Ishikawa (cell line): Measurements from ENCODE around the gene TXK.

Experiments used
- CREB1 ChIP-seq: IDR thresholded peaks from 2 replicates; pipeline ENCODE4 v1.6.1; 2012; ENCODE audit warnings: low read depth
- RAD21 ChIP-seq: IDR thresholded peaks from 2 replicates; pipeline ENCODE4 v1.6.1; 2012; ENCODE audit warnings: low read depth
- TCF12 ChIP-seq: IDR thresholded peaks from 2 replicates; pipeline ENCODE4 v1.6.1; 2012; ENCODE audit warnings: low read depth
- TF ChIP-seq, protein P1 (sequence below): IDR thresholded peaks from 2 replicates; pipeline ENCODE4 v1.6.1; 2012
- TF ChIP-seq, protein P2 (sequence below): IDR thresholded peaks from 2 replicates; pipeline ENCODE4 v1.6.1; 2012
- TF ChIP-seq, protein P3 (sequence below): IDR thresholded peaks from 2 replicates; pipeline ENCODE4 v1.6.1; 2012; ENCODE audit warnings: low read depth, mild to moderate bottlenecking

DNA sequence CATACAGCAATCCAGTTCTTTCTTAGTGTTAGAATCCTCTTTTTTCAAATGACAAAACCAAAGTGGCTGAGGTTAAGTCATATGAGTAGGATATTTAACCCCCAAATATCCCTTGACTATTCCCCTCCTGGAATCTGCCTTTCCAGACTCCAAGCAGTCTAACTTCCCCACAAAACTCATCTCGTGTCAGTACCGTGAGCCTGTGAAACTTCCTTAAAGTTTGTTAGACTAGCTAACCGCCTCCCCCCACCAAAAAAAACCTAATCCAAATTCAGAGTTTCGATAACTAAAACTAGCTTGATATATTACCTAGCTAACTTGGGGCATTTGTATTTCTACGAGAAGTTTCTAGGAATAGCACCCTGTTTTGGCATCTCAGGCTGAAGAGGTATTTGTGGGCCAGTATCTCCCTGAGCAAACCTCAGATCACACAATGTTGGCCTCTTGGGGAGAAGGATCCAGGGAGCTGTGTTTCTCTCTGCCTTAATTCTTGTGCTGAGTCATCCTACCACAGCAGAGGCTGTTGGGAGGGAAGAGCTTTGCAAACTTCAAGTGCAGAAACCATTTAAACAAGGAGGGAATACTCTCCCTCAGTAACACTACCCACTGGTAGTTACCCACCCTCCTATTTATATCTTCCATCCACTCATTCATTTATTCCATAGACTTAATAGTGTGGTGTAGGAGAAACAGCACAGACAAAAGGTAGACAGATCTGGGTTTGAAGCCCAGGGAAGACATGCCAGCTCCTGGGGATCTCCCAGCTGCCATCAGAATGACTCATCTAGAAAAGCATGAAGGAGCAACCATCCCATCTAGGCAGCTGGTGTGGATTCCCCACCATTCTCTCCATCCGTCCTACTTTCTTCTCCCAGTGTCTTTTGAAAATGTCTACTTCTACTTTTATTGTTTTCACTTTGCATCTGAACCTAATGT, 39.3 kb upstream of the TXK start:
- TF ChIP-seq, protein P1, sequence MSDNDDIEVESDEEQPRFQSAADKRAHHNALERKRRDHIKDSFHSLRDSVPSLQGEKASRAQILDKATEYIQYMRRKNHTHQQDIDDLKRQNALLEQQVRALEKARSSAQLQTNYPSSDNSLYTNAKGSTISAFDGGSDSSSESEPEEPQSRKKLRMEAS = no peak
- TF ChIP-seq, protein P2, sequence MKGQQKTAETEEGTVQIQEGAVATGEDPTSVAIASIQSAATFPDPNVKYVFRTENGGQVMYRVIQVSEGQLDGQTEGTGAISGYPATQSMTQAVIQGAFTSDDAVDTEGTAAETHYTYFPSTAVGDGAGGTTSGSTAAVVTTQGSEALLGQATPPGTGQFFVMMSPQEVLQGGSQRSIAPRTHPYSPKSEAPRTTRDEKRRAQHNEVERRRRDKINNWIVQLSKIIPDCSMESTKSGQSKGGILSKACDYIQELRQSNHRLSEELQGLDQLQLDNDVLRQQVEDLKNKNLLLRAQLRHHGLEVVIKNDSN = no peak
- TF ChIP-seq, protein P3, sequence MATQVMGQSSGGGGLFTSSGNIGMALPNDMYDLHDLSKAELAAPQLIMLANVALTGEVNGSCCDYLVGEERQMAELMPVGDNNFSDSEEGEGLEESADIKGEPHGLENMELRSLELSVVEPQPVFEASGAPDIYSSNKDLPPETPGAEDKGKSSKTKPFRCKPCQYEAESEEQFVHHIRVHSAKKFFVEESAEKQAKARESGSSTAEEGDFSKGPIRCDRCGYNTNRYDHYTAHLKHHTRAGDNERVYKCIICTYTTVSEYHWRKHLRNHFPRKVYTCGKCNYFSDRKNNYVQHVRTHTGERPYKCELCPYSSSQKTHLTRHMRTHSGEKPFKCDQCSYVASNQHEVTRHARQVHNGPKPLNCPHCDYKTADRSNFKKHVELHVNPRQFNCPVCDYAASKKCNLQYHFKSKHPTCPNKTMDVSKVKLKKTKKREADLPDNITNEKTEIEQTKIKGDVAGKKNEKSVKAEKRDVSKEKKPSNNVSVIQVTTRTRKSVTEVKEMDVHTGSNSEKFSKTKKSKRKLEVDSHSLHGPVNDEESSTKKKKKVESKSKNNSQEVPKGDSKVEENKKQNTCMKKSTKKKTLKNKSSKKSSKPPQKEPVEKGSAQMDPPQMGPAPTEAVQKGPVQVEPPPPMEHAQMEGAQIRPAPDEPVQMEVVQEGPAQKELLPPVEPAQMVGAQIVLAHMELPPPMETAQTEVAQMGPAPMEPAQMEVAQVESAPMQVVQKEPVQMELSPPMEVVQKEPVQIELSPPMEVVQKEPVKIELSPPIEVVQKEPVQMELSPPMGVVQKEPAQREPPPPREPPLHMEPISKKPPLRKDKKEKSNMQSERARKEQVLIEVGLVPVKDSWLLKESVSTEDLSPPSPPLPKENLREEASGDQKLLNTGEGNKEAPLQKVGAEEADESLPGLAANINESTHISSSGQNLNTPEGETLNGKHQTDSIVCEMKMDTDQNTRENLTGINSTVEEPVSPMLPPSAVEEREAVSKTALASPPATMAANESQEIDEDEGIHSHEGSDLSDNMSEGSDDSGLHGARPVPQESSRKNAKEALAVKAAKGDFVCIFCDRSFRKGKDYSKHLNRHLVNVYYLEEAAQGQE = no peak
- no peak for TF ChIP-seq TCF12
- TF ChIP-seq RAD21 = no peak
- TF ChIP-seq CREB1 = no peak
